OCI-M2 (cell line): Measurements from ENCODE around the gene S100A9.
"Not testable (repeated sequence)": the region's sequence is repeated elsewhere in the genome, so short reads cannot be mapped to it uniquely, and the experiment has no call there.

Experiments used
- DNase-seq: peaks from one replicate; lab custom pipeline; 2025; ENCODE audit not compliant: unreplicated experiment; lab: John Stamatoyannopoulos, UW

The S100A9 gene

GRCh38 chr1:153405825-153406599 is 48.4 kb downstream of the S100A9 start:
- not testable (repeated sequence) for DNase-seq

GRCh38 chr1:153407274-153407673 is 49.6 kb downstream of the S100A9 start:
- not testable (repeated sequence) for DNase-seq
